ENCODE measurements around the gene TMEM53. TPM values are rescaled to one million over a fixed set of nuclear protein-coding genes. Genes with fewer than 3 reads are reported as not detected.
"Not testable (repeated sequence)": the region's sequence is repeated elsewhere in the genome, so short reads cannot be mapped to it uniquely, and the experiment has no call there.

Gene TMEM53
- total RNA-seq, 1 donor from 2014 or later, result 6.6 TPM

DNA sequence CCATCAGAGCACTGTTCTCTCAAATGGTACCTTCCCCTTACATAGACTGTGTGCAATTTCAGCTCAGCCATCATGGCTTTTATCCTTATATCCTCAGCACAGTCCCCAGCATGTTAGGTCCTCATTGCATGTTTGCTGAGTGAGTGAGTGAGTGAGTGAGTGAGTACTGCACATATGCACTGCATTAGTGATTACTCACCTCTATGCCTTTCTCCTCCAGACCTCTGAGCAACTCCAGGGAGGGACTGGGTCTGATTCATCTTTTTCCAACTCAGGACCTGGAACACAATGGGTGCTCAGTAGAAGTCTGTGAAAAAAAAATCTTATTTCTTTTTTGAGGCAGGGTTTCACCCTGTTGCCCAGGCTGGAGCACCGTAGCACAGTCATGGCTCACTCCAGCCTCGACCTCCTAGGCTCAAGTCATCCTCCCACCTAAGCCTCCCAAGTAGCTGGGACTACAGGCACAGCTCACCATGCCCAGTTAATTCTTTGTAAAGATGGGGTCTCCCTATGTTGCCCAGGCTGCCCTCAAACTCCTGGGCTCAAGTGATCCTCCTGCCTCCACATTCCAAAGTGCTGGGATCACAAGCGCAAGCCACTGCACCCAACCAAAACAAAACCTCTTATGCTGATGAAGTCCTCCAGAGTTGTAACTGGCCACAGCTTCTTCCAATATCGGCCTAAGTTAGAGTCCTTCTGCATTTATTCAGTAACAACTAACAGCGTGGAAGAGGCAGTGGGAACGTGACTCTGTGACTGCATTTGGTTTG is 33.0 kb upstream of the TMEM53 start:
- TF ChIP-seq, protein P1, sequence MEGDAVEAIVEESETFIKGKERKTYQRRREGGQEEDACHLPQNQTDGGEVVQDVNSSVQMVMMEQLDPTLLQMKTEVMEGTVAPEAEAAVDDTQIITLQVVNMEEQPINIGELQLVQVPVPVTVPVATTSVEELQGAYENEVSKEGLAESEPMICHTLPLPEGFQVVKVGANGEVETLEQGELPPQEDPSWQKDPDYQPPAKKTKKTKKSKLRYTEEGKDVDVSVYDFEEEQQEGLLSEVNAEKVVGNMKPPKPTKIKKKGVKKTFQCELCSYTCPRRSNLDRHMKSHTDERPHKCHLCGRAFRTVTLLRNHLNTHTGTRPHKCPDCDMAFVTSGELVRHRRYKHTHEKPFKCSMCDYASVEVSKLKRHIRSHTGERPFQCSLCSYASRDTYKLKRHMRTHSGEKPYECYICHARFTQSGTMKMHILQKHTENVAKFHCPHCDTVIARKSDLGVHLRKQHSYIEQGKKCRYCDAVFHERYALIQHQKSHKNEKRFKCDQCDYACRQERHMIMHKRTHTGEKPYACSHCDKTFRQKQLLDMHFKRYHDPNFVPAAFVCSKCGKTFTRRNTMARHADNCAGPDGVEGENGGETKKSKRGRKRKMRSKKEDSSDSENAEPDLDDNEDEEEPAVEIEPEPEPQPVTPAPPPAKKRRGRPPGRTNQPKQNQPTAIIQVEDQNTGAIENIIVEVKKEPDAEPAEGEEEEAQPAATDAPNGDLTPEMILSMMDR (IDR thresholded peaks at IDR 0.05), result no peak
- Mint-ChIP-seq H3K36me3 (ENCODE audit: unreplicated experiment) (no peaks in the 10 kb centered on the region), H3K4me1 (ENCODE audit: unreplicated experiment) (peaks cover 12% of the 10 kb centered on the region), H3K4me3 (ENCODE audit: unreplicated experiment) (no peak overlapping the region), H3K27me3 (ENCODE audit: unreplicated experiment) (peaks cover 15% of the 10 kb centered on the region), H3K27ac (ENCODE audit: unreplicated experiment) (no peak overlapping the region), H3K9me3 (ENCODE audit: unreplicated experiment) (no peaks in the 10 kb centered on the region)
- no peak for DNase-seq (ENCODE audit: extremely low spot score, unreplicated experiment)

GRCh38 chr1:44705938-44706337 is 31.7 kb upstream of the TMEM53 start:
- TF ChIP-seq, protein P1 (IDR thresholded peaks at IDR 0.05), result no peak
- DNase-seq (ENCODE audit: extremely low spot score, unreplicated experiment), result no peak
- Mint-ChIP-seq H3K27ac (ENCODE audit: unreplicated experiment) (no peak overlapping the region), H3K4me3 (ENCODE audit: unreplicated experiment) (no peak overlapping the region), H3K4me1 (ENCODE audit: unreplicated experiment) (peaks cover 12% of the 10 kb centered on the region), H3K36me3 (ENCODE audit: unreplicated experiment) (no peaks in the 10 kb centered on the region), H3K27me3 (ENCODE audit: unreplicated experiment) (peaks cover 4% of the 10 kb centered on the region), H3K9me3 (ENCODE audit: unreplicated experiment) (no peaks in the 10 kb centered on the region)

- no peak overlapping the region for H3K27ac Mint-ChIP-seq (ENCODE audit: unreplicated experiment)
- H3K9me3 Mint-ChIP-seq (ENCODE audit: unreplicated experiment), result no peaks in the 10 kb centered on the region
- no peak overlapping the region for H3K4me3 Mint-ChIP-seq (ENCODE audit: unreplicated experiment)
- no peaks in the 10 kb centered on the region for H3K27me3 Mint-ChIP-seq (ENCODE audit: unreplicated experiment)
- no peak for DNase-seq (ENCODE audit: extremely low spot score, unreplicated experiment)
- H3K4me1 Mint-ChIP-seq (ENCODE audit: unreplicated experiment), result peaks cover 15% of the 10 kb centered on the region
- TF ChIP-seq, protein P1 (IDR thresholded peaks at IDR 0.05), result no peak
- no peaks in the 10 kb centered on the region for H3K36me3 Mint-ChIP-seq (ENCODE audit: unreplicated experiment)
Observed at GRCh38 chr1:44705470-44705869, 31.2 kb upstream of the TMEM53 start.

DNA sequence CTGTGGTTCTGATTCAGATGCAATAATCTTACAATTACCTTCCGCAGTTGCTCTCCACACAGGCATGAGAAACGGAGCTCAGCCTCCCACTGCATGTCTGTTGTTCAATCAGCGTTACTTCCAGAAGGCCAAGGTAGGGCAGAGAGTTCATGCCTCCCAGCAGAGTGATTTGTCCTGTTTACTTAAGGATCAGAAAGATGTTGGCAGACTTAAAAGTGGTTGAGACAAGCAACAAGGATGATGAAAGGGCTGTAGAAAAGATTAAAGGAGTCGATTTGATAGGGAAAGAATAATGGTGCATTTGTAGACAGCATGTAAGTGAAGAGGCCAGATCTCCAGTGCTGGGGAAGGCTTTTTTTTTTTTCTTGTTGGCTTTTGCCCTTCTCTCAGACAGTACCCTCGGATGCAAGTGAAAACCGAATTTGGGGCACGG is 26.9 kb upstream of the TMEM53 start:
- Mint-ChIP-seq H3K9me3 (ENCODE audit: unreplicated experiment) (no peaks in the 10 kb centered on the region), H3K4me1 (ENCODE audit: unreplicated experiment) (peaks cover 2% of the 10 kb centered on the region), H3K27me3 (ENCODE audit: unreplicated experiment) (peaks cover 2% of the 10 kb centered on the region), H3K27ac (ENCODE audit: unreplicated experiment) (no peak overlapping the region), H3K36me3 (ENCODE audit: unreplicated experiment) (no peaks in the 10 kb centered on the region), H3K4me3 (ENCODE audit: unreplicated experiment) (no peak overlapping the region)
- TF ChIP-seq, protein P1 (IDR thresholded peaks at IDR 0.05), result no peak
- DNase-seq (ENCODE audit: extremely low spot score, unreplicated experiment), result no peak

DNA sequence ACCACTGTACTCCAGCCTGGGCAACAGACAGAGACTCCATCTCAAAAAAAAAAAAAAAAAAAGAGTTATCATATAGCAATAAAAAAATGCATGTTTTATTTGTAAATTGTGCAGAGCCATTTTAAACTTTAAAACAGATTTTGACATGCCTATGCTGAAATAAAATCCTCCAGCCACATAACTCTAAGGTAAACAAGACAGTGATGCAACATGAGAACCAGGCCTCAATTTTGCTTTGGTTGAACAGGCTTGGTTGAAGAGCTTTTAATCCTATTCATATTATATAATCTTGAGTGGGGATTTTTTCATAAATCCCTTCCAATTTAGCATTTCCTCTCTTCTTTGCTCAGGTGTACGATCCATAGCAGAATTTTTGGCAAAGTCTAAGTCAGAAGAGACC is 26.3 kb upstream of the TMEM53 start:
- Mint-ChIP-seq H3K4me1 (ENCODE audit: unreplicated experiment) (peaks cover 2% of the 10 kb centered on the region), H3K4me3 (ENCODE audit: unreplicated experiment) (no peak overlapping the region)
- DNase-seq (ENCODE audit: extremely low spot score, unreplicated experiment), result no peak

DNA sequence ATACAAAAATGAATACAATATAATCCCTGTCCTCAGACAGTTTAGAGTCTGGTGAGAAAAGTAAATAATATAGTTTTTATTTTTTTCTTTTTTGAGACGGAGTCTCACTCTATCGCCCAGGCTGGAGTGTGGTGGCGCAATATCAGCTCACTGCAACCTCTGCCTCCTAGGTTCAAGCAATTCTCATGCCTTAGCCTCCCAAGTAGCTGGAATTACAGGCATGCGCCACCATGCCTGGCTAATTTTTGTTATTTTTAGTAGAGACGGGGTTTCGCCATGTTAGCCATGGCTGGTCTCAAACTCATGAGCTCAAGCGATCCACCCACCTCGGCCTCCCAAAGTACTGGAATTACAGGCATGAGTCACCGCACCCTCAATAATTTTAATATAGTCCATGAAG is 25.1 kb upstream of the TMEM53 start:
- H3K9me3 Mint-ChIP-seq (ENCODE audit: unreplicated experiment); H3K36me3 Mint-ChIP-seq (ENCODE audit: unreplicated experiment); DNase-seq (ENCODE audit: extremely low spot score, unreplicated experiment); H3K4me1 Mint-ChIP-seq (ENCODE audit: unreplicated experiment); H3K27ac Mint-ChIP-seq (ENCODE audit: unreplicated experiment); H3K27me3 Mint-ChIP-seq (ENCODE audit: unreplicated experiment); H3K4me3 Mint-ChIP-seq (ENCODE audit: unreplicated experiment): not testable (repeated sequence)

More for the DNA sequence above, 26.3 kb upstream of the TMEM53 start:
- TF ChIP-seq, protein P1 (IDR thresholded peaks at IDR 0.05), result no peak
- no peaks in the 10 kb centered on the region for H3K9me3 Mint-ChIP-seq (ENCODE audit: unreplicated experiment)
- no peak overlapping the region for H3K27ac Mint-ChIP-seq (ENCODE audit: unreplicated experiment)
- no peaks in the 10 kb centered on the region for H3K36me3 Mint-ChIP-seq (ENCODE audit: unreplicated experiment)
- peaks cover 2% of the 10 kb centered on the region for H3K27me3 Mint-ChIP-seq (ENCODE audit: unreplicated experiment)
